RWPE1 (cell line): ENCODE measurements around the gene VAMP4.

Experiments
- CTCF ChIA-PET: fragments of 350-600 bp; sonication (Branson Sonifier 250); formaldehyde crosslinking; extraction: SDS; loops from one replicate; lab custom pipeline; 2021; lab: Yijun Ruan, JAX
- POLR2A ChIA-PET: fragments of 400-600 bp; formaldehyde crosslinking; extraction: SDS; loops from one replicate; lab custom pipeline; 2020; ENCODE audit warnings: antibody characterized with exemption; ENCODE audit not compliant: low non-redundant PET; lab: Yijun Ruan, JAX
- DNase-seq: peaks from one replicate; pipeline ENCODE4 v3.0.0; 2012; ENCODE audit warnings: low spot score
- H3K27ac ChIP-seq: fragments of 450-650 bp; 2 replicates; pipeline ENCODE4 v1.5.1; 2017
- CTCF ChIP-seq: fragments of 450-650 bp; conservative IDR thresholded peaks from 2 replicates; pipeline ENCODE4 v1.5.1; 2017; ENCODE audit warnings: low read depth, mild to moderate bottlenecking

The VAMP4 gene

DNA sequence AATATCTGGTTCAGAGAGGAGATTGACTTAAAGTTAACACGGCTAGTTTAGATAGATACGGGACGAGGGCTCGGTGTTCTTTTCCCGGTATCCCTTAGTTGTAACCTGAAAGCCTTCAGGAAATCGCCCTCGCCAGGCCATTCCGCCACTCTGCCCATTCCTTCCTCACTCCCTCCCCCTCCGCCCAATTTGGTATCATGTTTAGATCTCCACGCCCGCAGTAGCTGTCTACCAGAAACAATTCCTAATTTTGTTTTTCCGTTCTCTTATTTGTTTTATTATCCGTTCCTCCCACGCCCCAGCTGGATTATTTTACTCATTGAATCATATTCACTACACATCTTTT lies 685 bp upstream of the VAMP4 start:
- TF ChIP-seq CTCF, result no peak
- POLR2A ChIA-PET, result interaction anchor here (0.7 kb wide), 1 partner anchor 10 kb away, joined by 3 read pairs; no protein-coding TSS in a partner anchor
- H3K27ac ChIP-seq, result peak overlapping the region; percentile 96
- DNase-seq, result peak; percentile 34
- CTCF ChIA-PET, result interaction anchor here (0.7 kb wide), 2 partner anchors 60 to 740 kb away, joined by 3 read pairs; no protein-coding TSS in a partner anchor

- POLR2A ChIA-PET, result no interaction called here
- DNase-seq, result peak; percentile 37
- peak overlapping the region; percentile 96 for H3K27ac ChIP-seq
- no peak for TF ChIP-seq CTCF
- CTCF ChIA-PET, result interaction anchor here (0.6 to 1.2 kb wide), 3 partner anchors 25 to 96 kb away, joined by 3 to 9 read pairs (median 7); no protein-coding TSS in a partner anchor
Measured at GRCh38 chr1:171740987-171741871, 636 bp downstream of the VAMP4 start.

- DNase-seq, result no peak
- TF ChIP-seq CTCF, result no peak
- ChIA-PET POLR2A (interaction anchor here (0.6 kb wide), 1 partner anchor 109 kb away, joined by 3 read pairs; no protein-coding TSS in a partner anchor), CTCF (interaction anchor here (0.6 to 0.9 kb wide), 2 partner anchors 11 to 95 kb away, joined by 3 to 9 read pairs; no protein-coding TSS in a partner anchor)
- H3K27ac ChIP-seq, result no peak overlapping the region
Measured at GRCh38 chr1:171740356-171740863, 1.5 kb downstream of the VAMP4 start.

DNA sequence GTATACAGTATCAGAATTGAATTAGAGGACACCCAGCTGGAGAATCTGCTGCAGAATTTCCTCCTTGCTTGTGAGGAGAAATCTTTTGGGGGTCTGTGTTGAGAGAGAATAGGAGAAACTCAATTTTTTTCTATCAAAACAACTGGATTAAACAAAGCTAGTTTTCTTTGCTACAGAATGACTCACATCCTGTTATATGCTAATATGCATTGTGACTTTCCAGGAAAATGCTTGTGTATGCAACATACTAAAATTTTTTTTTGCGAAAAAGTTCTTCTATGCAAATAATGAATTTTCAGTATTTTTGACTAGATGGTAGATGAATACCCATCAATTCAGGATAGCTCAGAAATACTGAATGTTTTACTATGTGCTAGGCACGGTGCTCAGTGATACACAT lies 2.2 kb downstream of the VAMP4 start:
- no peak for DNase-seq
- no peak for TF ChIP-seq CTCF
- ChIA-PET CTCF (interaction anchor here (0.6 kb wide), 1 partner anchor 10 kb away, joined by 3 read pairs; no protein-coding TSS in a partner anchor), POLR2A (no interaction called here)
- no peak overlapping the region for H3K27ac ChIP-seq

- ChIA-PET POLR2A (no interaction called here), CTCF (no interaction called here)
- TF ChIP-seq CTCF, result no peak
- H3K27ac ChIP-seq, result no peak overlapping the region
- no peak for DNase-seq
Measured at GRCh38 chr1:171738911-171739310, 3.0 kb downstream of the VAMP4 start.

GRCh38 chr1:171736196-171736595 lies 5.7 kb downstream of the VAMP4 start:
- POLR2A ChIA-PET, result no interaction called here

More at GRCh38 chr1:171736196-171736595, 5.7 kb downstream of the VAMP4 start:
- CTCF ChIA-PET, result interaction anchor here (0.7 kb wide), 1 partner anchor 92 kb away, joined by 3 read pairs; no protein-coding TSS in a partner anchor
- no peak for DNase-seq
- H3K27ac ChIP-seq, result no peak overlapping the region
- no peak for TF ChIP-seq CTCF
